Neural cell (in vitro differentiated cells): ENCODE measurements around the gene LMOD1. TPM values are rescaled to one million over a fixed set of nuclear protein-coding genes. Genes with fewer than 3 reads are reported as not detected.

Experiments used
- H2AFZ ChIP-seq: fragments of 200-600, 300-800 bp; sonication (generic), shearing (Covaris generic); 2 replicates; pipeline ENCODE4 v1.6.0; 2014; ENCODE audit warnings: low read depth, mild to moderate bottlenecking, antibody characterized with exemption, low read length, moderate library complexity
- H3F3A ChIP-seq: fragments of 200-600 bp; shearing (Covaris generic); 2 replicates; pipeline ENCODE4 v1.6.1; 2016; ENCODE audit warnings: mild to moderate bottlenecking, moderate library complexity, mixed read lengths, antibody characterized with exemption, low read length; ENCODE audit not compliant: insufficient read depth, poor library complexity, severe bottlenecking
- H3K27ac ChIP-seq: fragments of 200-600, 300-800 bp; sonication (generic), shearing (Covaris generic); 2 replicates; pipeline ENCODE4 v1.5.1; 2014; ENCODE audit warnings: mild to moderate bottlenecking, low read length, moderate library complexity
- H3K27me3 ChIP-seq: fragments of 300-800, 200-600 bp; sonication (generic), shearing (Covaris generic); 2 replicates; pipeline ENCODE4 v1.6.0; 2014; ENCODE audit warnings: mild to moderate bottlenecking, low read depth, low read length, moderate library complexity; ENCODE audit not compliant: insufficient read depth
- H3K36me3 ChIP-seq: fragments of 300-800, 200-600 bp; sonication (generic), shearing (Covaris generic); 2 replicates; pipeline ENCODE4 v1.5.1; 2014; ENCODE audit warnings: mild to moderate bottlenecking, antibody characterized with exemption, low read length, moderate library complexity; ENCODE audit not compliant: insufficient read depth
- H3K4me2 ChIP-seq: fragments of 300-800, 200-600 bp; sonication (generic), shearing (Covaris generic); 2 replicates; pipeline ENCODE4 v1.6.0; 2014; ENCODE audit warnings: mild to moderate bottlenecking, low read length
- H3K4me3 ChIP-seq: fragments of 300-800, 200-600 bp; sonication (generic), shearing (Covaris generic); 2 replicates; pipeline ENCODE4 v1.5.1; 2014; ENCODE audit warnings: mild to moderate bottlenecking, low read length, moderate library complexity
- H3K79me2 ChIP-seq: fragments of 200-600 bp; shearing (Covaris generic); replicated peaks from 2 replicates; pipeline ENCODE4 v1.6.0; 2014; ENCODE audit warnings: mild to moderate bottlenecking, low read length, moderate library complexity; ENCODE audit not compliant: insufficient read depth
- H3K9ac ChIP-seq: fragments of 300-800, 200-600 bp; sonication (generic), shearing (Covaris generic); 2 replicates; pipeline ENCODE4 v1.6.1; 2016; ENCODE audit warnings: mild to moderate bottlenecking, low read length, mixed read lengths
- H3K9me2 ChIP-seq: fragments of 200-600 bp; shearing (Covaris generic); 2 replicates; pipeline ENCODE4 v1.6.1; 2016; ENCODE audit warnings: mild to moderate bottlenecking, low read length, mixed read lengths; ENCODE audit not compliant: insufficient read depth
- H3K9me3 ChIP-seq: fragments of 200-600, 300-800 bp; sonication (generic), shearing (Covaris generic); 2 replicates; pipeline ENCODE4 v1.6.1; 2016; ENCODE audit warnings: mild to moderate bottlenecking, mixed run types, low read length, moderate library complexity, mixed read lengths
- H4K20me1 ChIP-seq: fragments of 200-600 bp; shearing (Covaris generic); 2 replicates; pipeline ENCODE4 v1.6.1; 2016; ENCODE audit warnings: mild to moderate bottlenecking, mixed run types; ENCODE audit not compliant: insufficient read depth
- CTCF ChIP-seq: fragments of 450-650 bp; IDR thresholded peaks from 2 replicates; pipeline ENCODE4 v1.5.1; 2014; ENCODE audit warnings: antibody characterized with exemption, mild to moderate bottlenecking, moderate library complexity; ENCODE audit not compliant: poor library complexity, severe bottlenecking
- EP300 ChIP-seq: fragments of 450-650 bp; conservative IDR thresholded peaks from 2 replicates; pipeline ENCODE4 v1.6.1; 2014; ENCODE audit warnings: antibody characterized with exemption, mild to moderate bottlenecking, moderate library complexity; ENCODE audit not compliant: poor library complexity, severe bottlenecking
- EZH2 ChIP-seq: fragments of 200-600, 300-800 bp; shearing (Covaris generic), sonication (generic); IDR thresholded peaks from 2 replicates; pipeline ENCODE4 v1.6.1; 2014; ENCODE audit warnings: antibody characterized with exemption, low read length, borderline replicate concordance, mild to moderate bottlenecking; ENCODE audit not compliant: insufficient read depth, poor library complexity, severe bottlenecking
- MXI1 ChIP-seq: fragments of 450-650 bp; conservative IDR thresholded peaks from 2 replicates; pipeline ENCODE4 v1.6.1; 2014; ENCODE audit warnings: antibody characterized with exemption, mild to moderate bottlenecking; ENCODE audit not compliant: poor library complexity, severe bottlenecking
- POLR2AphosphoS5 ChIP-seq: IDR thresholded peaks from 2 replicates; pipeline ENCODE4 v1.6.1; 2012
- RAD21 ChIP-seq: fragments of 450-650 bp; conservative IDR thresholded peaks from 2 replicates; pipeline ENCODE4 v1.6.1; 2014; ENCODE audit warnings: antibody characterized with exemption, mild to moderate bottlenecking, moderate library complexity
- SMC3 ChIP-seq: fragments of 450-650 bp; conservative IDR thresholded peaks from 2 replicates; pipeline ENCODE4 v1.6.1; 2014; ENCODE audit warnings: antibody characterized with exemption, mild to moderate bottlenecking, moderate library complexity; ENCODE audit not compliant: poor library complexity
- TAF1 ChIP-seq: IDR thresholded peaks from 2 replicates; pipeline ENCODE4 v1.6.1; 2012; ENCODE audit warnings: low read depth
- polyA plus RNA-seq: library from polyadenylated mRNA; depleted of rRNA; stranded (reverse); fragments of >200 nt; gene quantifications from 2 replicates; pipeline ENCODE4 v1.2.3, GENCODE V29; 2014
- TF ChIP-seq, protein P1 (sequence below): IDR thresholded peaks from 2 replicates; pipeline ENCODE4 v1.6.1; 2012; ENCODE audit warnings: borderline replicate concordance

LMOD1 gene
- polyA plus RNA-seq, 1 donor from 2014 or later = not detected

DNA sequence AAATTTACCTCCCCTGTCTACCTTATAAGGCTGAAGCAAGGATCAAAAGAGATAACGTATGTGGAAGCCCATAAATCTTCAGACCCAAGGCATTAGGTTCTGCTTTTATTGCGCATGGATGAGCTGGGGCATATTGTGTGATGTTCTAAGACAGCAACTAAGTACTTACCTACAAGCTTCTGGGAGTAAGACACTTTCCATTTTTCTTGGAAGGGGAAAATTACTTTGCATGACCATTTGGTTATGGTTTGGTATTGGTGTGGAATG is 21.1 kb downstream of the LMOD1 start:
- no peaks in the 10 kb centered on the region for H3K9me2 ChIP-seq
- no peak for TF ChIP-seq EZH2
- no peak for TF ChIP-seq CTCF
- no peak for TF ChIP-seq MXI1
- TF ChIP-seq, protein P1, sequence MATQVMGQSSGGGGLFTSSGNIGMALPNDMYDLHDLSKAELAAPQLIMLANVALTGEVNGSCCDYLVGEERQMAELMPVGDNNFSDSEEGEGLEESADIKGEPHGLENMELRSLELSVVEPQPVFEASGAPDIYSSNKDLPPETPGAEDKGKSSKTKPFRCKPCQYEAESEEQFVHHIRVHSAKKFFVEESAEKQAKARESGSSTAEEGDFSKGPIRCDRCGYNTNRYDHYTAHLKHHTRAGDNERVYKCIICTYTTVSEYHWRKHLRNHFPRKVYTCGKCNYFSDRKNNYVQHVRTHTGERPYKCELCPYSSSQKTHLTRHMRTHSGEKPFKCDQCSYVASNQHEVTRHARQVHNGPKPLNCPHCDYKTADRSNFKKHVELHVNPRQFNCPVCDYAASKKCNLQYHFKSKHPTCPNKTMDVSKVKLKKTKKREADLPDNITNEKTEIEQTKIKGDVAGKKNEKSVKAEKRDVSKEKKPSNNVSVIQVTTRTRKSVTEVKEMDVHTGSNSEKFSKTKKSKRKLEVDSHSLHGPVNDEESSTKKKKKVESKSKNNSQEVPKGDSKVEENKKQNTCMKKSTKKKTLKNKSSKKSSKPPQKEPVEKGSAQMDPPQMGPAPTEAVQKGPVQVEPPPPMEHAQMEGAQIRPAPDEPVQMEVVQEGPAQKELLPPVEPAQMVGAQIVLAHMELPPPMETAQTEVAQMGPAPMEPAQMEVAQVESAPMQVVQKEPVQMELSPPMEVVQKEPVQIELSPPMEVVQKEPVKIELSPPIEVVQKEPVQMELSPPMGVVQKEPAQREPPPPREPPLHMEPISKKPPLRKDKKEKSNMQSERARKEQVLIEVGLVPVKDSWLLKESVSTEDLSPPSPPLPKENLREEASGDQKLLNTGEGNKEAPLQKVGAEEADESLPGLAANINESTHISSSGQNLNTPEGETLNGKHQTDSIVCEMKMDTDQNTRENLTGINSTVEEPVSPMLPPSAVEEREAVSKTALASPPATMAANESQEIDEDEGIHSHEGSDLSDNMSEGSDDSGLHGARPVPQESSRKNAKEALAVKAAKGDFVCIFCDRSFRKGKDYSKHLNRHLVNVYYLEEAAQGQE = no peak
- TF ChIP-seq SMC3 = no peak
- TF ChIP-seq RAD21 = no peak
- no peak for TF ChIP-seq EP300
- TF ChIP-seq POLR2AphosphoS5 = no peak
- no peak for TF ChIP-seq TAF1
- H3K9me3 ChIP-seq = no peaks in the 10 kb centered on the region
- no peak overlapping the region for H3K4me2 ChIP-seq
- no peak overlapping the region for H3K27ac ChIP-seq
- H3F3A ChIP-seq = no peaks in the 10 kb centered on the region
- no peak overlapping the region for H2AFZ ChIP-seq
- no peaks in the 10 kb centered on the region for H4K20me1 ChIP-seq
- H3K79me2 ChIP-seq = no peaks in the 10 kb centered on the region
- H3K9ac ChIP-seq = no peak overlapping the region
- H3K36me3 ChIP-seq = no peaks in the 10 kb centered on the region
- no peaks in the 10 kb centered on the region for H3K27me3 ChIP-seq
- no peak overlapping the region for H3K4me3 ChIP-seq

- Histone ChIP-seq H3K9ac (no peak overlapping the region), H2AFZ (no peak overlapping the region), H4K20me1 (no peaks in the 10 kb centered on the region), H3K36me3 (no peaks in the 10 kb centered on the region), H3K4me2 (no peak overlapping the region), H3K79me2 (no peaks in the 10 kb centered on the region), H3F3A (no peaks in the 10 kb centered on the region), H3K27ac (no peak overlapping the region), H3K9me2 (no peaks in the 10 kb centered on the region), H3K9me3 (no peaks in the 10 kb centered on the region), H3K27me3 (no peaks in the 10 kb centered on the region), H3K4me3 (no peak overlapping the region)
- TF ChIP-seq CTCF = no peak
- no peak for TF ChIP-seq POLR2AphosphoS5
- no peak for TF ChIP-seq RAD21
- TF ChIP-seq TAF1 = no peak
- TF ChIP-seq SMC3 = no peak
- TF ChIP-seq MXI1 = no peak
- TF ChIP-seq EZH2 = no peak
- TF ChIP-seq, protein P1 = no peak
- no peak for TF ChIP-seq EP300
Observed at GRCh38 chr1:201921952-201922558, 24.3 kb downstream of the LMOD1 start.
